ENCODE data around the gene PIK3CG.

GRCh38 chr7:106848851-106849442, 16.1 kb upstream of the PIK3CG start:
- TF ChIP-seq CTCF (IDR thresholded peaks at IDR 0.05) (no peak), POLR2A (IDR thresholded peaks at IDR 0.05) (no peak)
